AG04449 (cell line): Measurements from ENCODE around the gene FMO1.
A peak's percentile ranks its signal among the peaks of the same experiment; 100 is the strongest.

Experiments used
- CTCF ChIA-PET: fragments of 350-600 bp; formaldehyde crosslinking; extraction: SDS; loops from one replicate; lab custom pipeline; 2021; ENCODE audit warnings: antibody characterized with exemption; lab: Yijun Ruan, JAX
- POLR2A ChIA-PET: fragments of 400-600, 350-600 bp; formaldehyde crosslinking; extraction: SDS; loops from one replicate; lab custom pipeline; 2020; ENCODE audit warnings: antibody characterized with exemption, inconsistent platforms; lab: Yijun Ruan, JAX
- DNase-seq: peaks from one replicate; pipeline ENCODE4 v3.0.0-alpha.2; 2010; ENCODE audit warnings: low read depth, low spot score
- H3K4me3 ChIP-seq: 2 replicates; pipeline ENCODE4 v1.5.1; 2011; ENCODE audit warnings: low read depth, mild to moderate bottlenecking, control low read depth, low read length
- TF ChIP-seq, protein P1 (sequence below): IDR thresholded peaks from one replicate; pipeline ENCODE4 v1.5.1; 2011; ENCODE audit warnings: mild to moderate bottlenecking, moderate library complexity, low read length, control low read depth, inconsistent platforms; ENCODE audit not compliant: insufficient read depth; ENCODE audit errors: missing control alignments

Gene FMO1

DNA sequence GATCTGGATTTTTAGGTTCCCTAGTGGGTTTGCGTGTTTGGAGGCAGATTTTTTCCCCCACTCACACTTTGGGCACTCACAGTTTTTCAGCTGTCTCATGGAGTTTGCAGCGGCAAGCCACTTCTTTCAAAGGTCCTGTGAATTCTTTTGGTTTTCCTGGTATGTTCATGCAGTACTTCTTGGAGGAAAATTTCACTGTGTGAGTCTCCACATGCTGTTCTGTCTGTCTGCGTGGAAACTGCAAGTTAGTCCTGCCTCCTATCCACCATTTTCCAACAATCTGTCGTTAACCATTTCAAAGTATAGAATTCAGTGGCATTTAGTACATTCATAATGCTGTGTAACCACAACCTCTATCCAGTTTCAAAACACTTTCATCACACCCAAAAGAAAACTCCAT, 793 bp upstream of the FMO1 start:
- POLR2A ChIA-PET: no interaction called here

DNA sequence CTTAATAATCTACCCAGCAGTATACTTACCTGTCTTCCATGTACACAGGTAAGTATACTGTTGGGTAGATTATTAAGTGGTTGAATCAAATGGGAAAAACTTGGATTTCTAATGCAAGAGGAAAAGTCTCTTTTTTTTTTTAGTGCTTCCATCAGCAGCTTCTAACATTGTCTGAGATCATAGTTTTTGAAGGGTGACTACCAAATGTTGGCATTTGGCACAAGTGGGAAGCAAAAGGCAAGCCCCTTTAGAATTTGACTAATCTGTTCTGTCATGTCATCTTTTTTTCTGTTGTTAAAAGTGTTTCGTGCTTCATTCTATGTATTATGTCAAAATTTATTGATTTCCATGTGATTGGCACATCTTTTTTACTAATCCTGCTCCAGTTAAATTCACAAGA, 547 bp downstream of the FMO1 start:
- H3K4me3 ChIP-seq: no peak overlapping the region
- CTCF ChIA-PET: interaction anchor here (1.0 kb wide), 1 partner anchor 104 kb away, joined by 3 read pairs; no protein-coding TSS in a partner anchor
- TF ChIP-seq, protein P1, sequence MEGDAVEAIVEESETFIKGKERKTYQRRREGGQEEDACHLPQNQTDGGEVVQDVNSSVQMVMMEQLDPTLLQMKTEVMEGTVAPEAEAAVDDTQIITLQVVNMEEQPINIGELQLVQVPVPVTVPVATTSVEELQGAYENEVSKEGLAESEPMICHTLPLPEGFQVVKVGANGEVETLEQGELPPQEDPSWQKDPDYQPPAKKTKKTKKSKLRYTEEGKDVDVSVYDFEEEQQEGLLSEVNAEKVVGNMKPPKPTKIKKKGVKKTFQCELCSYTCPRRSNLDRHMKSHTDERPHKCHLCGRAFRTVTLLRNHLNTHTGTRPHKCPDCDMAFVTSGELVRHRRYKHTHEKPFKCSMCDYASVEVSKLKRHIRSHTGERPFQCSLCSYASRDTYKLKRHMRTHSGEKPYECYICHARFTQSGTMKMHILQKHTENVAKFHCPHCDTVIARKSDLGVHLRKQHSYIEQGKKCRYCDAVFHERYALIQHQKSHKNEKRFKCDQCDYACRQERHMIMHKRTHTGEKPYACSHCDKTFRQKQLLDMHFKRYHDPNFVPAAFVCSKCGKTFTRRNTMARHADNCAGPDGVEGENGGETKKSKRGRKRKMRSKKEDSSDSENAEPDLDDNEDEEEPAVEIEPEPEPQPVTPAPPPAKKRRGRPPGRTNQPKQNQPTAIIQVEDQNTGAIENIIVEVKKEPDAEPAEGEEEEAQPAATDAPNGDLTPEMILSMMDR: no peak
- POLR2A ChIA-PET: no interaction called here
- no peak for DNase-seq

More for the DNA sequence above, 793 bp upstream of the FMO1 start:
- no peak for DNase-seq
- H3K4me3 ChIP-seq: no peak overlapping the region
- TF ChIP-seq, protein P1: no peak
- CTCF ChIA-PET: interaction anchor here (1.3 to 5.4 kb wide), 4 partner anchors 7 to 66 kb away, joined by 4 to 41 read pairs (median 14); partner anchors contain the start of gene FMO4

DNA sequence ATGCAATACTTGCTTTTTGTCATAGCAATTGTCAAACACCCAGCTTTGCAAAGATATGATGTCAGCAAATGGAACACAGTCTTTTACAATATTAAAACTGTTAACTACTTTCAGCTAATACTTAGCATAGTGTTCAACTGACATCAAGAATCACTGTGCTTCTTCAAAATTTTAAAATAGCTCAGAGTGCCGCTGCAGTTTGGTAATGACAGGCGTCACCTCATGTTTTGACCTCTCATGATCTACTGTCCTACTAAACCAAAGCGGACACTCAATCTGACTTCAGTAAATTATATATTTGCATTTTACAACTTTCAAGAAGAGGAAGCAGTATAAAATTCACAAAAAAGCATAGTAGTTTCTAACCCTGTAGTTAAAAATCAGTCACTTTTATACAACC, 2.0 kb downstream of the FMO1 start:
- TF ChIP-seq, protein P1: no peak
- ChIA-PET POLR2A (interaction anchor here (0.7 kb wide), 1 partner anchor 42 kb away, joined by 3 read pairs; no protein-coding TSS in a partner anchor), CTCF (interaction anchor here (2.9 kb wide), 1 partner anchor 63 kb away, joined by 9 read pairs; the partner anchor contains the start of gene FMO4)
- no peak overlapping the region for H3K4me3 ChIP-seq
- DNase-seq: no peak

DNA sequence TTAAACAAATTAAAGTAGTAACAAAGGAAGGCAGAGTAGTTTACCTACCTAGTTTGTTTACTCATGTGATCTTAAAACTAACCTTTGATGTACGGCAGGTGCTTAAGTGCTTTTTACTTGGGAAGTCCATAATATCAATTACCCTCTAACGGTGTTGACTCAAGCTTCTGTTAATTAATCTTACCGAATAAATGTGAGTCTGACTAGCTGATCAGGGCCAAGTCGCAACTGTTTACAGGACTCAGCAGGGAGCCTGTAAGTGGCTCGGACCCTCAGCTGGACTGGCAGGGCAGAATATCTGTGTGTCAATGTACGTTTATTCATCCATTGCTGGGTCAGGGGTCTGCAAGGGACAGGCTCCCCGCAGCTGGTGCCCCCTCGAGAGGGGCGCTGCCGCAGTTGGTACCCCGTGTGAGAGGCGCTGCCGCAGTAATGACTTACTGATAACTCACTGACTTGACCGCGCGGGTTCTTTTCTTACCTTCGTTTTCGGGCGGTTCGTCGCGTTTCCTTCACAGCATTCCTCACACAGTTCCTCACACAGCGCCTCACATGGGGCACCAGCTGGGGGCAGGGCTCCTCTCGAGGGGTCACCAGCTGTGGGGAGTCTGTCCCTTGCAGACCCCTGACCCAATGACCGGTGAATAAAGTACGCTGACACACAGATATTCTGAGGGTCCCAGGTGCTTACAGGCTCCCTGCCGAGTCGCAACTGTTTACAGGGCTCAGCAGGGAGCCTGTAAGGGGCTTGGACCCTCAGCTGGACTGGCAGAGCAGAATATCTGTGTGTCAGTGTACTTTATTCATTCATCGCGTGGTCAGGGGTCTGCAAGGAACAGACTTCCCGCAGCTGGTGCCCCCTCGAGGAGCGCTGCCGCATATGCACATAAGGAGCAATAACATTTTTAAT, 3.0 kb downstream of the FMO1 start:
- ChIA-PET POLR2A (no interaction called here), CTCF (interaction anchor here (0.7 to 2.9 kb wide), 3 partner anchors 40 to 101 kb away, joined by 3 to 9 read pairs (median 3); partner anchors contain the start of gene FMO4)
- no peak for DNase-seq
- peak overlapping the region; percentile 66 for H3K4me3 ChIP-seq
- TF ChIP-seq, protein P1: peak; percentile 58

DNA sequence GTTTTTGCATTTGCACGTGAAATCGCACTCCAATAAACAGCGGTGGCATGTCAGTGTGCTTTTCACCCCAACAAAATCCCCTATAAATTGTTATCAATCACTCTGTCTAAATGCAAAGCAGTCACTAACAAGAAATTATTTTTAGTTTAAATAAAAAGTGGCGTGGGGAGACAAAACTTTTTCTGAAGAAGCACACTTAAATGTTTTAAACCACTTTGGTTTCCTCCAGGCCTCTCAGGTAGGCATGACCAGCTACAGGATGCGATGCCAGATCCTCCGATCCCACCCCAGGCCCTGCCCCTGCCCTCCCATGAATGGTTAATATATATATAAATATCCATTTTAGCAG, 3.6 kb downstream of the FMO1 start:
- ChIA-PET CTCF (interaction anchor here (1.3 to 2.9 kb wide), 2 partner anchors 61 to 101 kb away, joined by 3 to 9 read pairs; partner anchors contain the start of gene FMO4), POLR2A (no interaction called here)
- peak overlapping the region; percentile 66; the same call in 1 of the 2 replicates for H3K4me3 ChIP-seq
- TF ChIP-seq, protein P1: no peak
- no peak for DNase-seq

DNA sequence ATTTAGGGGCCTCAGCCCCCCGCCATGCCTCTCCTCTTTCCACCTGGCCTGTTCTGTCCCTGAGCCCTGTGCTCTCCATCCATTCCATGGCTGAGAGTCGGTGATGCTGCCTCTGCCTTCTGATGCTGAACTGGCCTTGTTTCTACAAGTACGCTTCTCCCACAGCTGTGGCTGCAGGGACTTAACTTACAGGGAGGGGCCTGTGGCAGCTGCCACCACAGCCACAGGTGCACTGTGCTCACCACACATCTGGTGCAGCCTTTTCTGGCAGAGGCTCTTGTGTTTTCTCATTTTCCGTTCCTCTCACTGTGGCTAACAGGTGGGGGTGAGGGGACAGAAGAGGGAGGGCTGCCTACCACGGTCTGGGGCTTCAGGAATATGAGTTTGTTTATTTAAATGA, 4.2 kb downstream of the FMO1 start:
- POLR2A ChIA-PET: no interaction called here
- CTCF ChIA-PET: interaction anchor here (1.3 to 2.9 kb wide), 2 partner anchors 61 to 100 kb away, joined by 3 to 9 read pairs; partner anchors contain the start of gene FMO4
- H3K4me3 ChIP-seq: no peak overlapping the region
- TF ChIP-seq, protein P1: no peak
- no peak for DNase-seq
